HG03521 (cell line): ENCODE measurements around the gene BEGAIN.
"Not testable (repeated sequence)": the region's sequence is repeated elsewhere in the genome, so short reads cannot be mapped to it uniquely, and the experiment has no call there.

Experiments used
- ATAC-seq: cut with Tn5 transposase; IDR thresholded peaks from one replicate; pipeline ENCODE4 v1.9.1; 2021; ENCODE audit warnings: mild to moderate bottlenecking, moderate library complexity; ENCODE audit not compliant: unreplicated experiment

Gene BEGAIN

DNA sequence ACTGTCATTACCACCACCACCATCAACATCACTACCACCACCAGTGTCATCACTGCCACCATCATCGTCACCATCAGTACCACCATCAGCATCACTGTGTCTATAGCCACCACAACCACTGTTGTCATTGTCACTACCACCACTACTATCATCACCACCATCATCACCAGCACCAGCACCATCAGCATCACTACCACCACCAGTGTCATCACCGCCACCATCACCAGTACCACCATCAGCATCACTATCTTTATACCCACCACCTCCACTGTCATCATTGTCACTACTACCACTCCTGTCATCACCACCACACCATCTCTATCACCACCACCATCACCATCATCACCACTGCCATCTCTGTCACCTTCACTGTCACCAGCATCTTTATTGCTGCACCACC is 60.6 kb downstream of the BEGAIN start:
- no peak for ATAC-seq

- ATAC-seq = no peak
These were observed 61.2 kb downstream of the BEGAIN start for GRCh38 chr14:100526057-100526456.

DNA sequence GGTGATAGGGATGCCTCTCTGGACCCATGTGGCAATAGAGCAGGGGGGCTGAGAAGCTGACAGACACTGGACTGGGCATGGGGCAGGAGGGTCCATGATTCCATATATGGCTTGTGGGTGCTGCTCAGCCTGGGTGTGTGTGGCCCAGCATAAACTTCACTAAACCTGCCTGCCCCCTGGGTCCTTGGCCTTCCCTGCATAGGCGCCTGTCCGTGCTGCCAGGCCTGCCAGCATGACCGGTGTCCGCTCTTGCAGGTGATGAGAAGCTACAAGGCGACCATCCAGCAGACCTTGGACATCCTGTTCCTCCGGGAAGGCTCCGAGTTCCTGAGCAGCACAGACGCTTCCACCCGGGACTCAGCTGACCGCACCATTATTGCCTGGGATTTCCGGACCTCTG is 61.6 kb downstream of the BEGAIN start:
- ATAC-seq = no peak

- ATAC-seq = no peak
These were observed 62.3 kb downstream of the BEGAIN start for GRCh38 chr14:100524933-100525243.

DNA sequence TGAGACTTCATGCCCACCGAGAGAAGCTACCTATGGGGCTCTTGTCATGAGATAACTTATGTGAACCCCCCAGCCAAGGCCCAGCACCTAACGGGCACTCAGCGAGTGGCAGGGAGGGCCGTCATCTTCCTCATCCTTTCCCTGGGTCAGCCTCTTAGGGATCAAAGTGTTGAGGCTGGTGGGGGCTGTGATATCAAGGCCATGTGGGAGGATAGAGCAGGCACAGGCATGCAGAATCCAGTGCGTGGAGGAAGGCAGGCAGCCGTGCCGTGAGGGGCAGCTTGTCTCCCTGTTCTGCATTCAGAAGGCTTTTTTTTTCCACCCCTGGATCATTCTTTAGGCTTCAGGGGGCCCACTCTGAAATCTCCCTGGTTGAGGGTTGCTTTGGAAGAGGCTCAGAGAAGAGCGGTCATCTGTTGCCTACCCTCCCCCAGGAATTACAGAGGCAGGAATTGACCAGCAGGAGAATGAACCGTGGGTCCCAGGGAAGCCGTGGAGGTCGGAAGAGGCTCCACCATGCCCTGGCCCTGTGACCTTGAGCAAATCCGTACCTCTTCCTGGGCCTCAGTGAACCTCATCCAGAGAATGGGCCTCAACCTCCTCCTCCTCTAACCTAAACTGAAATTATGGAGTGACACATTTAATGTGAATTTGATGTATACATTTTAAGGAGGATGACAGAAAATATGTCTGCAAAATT is 62.8 kb downstream of the BEGAIN start:
- no peak for ATAC-seq

DNA sequence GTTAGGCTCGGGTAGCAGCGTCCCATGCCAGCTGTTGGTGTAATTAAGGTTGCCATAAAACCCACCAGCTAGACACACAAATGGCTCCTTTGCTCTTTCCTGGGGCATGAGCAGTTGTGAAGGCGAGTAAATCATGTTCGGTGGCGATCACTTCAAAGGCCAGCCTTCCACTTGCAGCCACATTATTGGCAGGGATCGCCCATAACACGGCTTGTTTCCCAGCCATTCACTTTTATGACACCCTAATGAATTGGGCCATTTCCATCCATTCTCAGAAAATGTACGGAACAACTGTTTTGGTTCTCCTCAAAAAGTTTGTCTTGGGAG is 63.4 kb downstream of the BEGAIN start:
- ATAC-seq = no peak

DNA sequence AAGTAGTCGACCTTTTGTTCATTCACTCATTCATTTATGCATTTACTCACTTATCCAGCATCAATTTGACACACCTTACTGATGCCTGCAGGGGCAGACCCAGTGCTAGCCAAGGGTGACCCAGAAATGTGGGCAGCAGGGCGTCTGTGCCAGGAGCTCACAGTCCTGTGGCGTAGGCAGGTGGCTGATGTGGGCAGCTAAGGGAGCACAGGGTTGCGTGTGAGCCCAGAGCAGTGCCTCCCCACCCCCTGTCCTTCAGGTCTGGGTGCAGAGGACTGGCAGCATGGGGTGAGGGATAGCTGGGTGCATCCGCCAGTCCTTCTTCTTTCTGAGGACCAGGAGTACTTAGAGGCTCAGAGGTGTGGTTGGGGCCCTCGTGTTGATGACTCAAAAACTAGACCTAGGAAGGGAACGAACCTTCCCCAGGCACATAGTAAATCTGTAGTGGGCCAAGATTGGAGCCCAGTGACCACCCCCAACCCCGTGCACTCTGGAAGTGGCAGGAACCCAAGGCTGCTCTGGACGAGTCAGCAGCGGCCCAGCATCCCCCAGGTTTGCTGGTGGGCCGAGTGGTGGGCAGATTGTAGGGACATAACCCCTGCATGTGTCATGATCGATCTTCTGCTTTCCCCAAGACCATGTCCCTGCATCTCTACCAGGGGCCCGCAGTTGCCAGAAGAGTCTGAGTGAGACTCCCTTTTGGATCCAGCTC is 63.9 kb downstream of the BEGAIN start:
- no peak for ATAC-seq

DNA sequence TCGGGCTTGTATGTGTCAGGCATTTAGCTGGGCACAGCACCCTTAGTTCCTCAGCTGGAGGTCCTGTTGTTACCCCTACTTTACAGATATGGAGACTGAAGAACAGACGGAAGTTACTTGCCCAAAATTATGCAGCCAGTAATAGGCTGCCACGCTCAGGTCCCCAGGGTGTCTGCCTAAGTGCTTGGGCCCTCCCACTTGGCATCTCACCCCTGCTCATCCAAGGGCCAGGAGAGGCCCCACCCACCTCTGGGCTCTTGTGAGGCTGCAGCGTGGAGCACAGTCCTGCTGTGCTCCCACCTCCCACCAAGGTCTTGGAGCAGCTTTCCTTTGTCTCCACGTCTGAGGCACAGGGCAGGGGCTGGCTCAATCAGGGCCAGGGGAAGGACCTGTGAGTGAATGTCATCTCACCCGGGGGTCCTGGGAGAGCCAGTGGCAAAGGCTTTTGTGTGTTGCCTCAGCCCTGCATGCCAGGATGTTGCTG is 64.6 kb downstream of the BEGAIN start:
- ATAC-seq = no peak

DNA sequence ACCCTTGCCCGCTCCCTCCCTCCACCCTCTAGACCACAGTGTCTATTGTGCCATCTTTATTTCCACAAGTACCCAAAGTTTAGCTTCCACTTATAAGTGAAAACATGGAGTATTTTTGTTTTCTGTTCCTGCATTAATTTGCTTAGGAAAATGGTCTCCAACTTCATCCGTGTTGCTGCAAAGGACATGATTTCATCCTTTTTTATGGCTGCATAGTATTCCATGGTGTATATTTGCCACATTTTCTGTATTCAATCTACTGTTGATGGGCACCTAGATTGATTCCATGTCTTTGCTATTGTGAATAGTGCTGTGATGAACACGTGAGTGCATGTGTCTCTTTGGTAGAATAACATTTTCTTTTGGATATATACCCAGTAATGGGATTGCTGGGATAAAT is 81.2 kb downstream of the BEGAIN start:
- not testable (repeated sequence) for ATAC-seq

DNA sequence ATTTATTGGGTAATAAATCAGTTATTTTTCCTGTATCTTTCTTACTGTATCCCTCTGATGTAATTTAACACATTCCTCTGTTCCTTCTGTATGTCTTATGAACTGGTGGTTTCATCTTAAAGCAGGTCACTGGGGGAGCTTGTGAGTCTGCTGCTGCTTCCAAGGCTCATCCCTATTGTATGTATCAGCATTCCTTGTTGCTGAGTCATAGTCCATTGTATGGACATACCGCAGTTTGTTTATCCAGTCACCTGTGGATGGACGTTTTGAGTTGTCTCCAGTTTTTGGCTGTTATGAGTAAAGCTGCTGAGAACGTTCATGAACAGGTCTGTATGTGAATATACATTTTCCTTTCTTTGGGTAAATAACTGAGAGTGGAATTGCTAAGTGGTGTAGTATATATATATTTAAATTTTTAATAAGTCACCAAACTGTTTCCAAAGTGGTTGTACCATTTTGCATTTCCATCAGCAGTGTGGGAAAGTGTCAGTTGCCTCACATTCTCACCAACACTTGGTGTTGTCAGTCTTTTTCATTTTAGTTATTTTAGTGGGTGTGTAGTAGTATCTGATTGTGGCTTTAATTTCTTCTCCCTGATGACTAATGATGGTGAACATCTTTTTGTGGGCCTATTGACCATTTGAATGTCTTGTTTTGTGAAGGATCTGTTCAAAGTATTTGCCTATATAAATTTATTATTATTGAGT is 82.7 kb downstream of the BEGAIN start:
- no peak for ATAC-seq

DNA sequence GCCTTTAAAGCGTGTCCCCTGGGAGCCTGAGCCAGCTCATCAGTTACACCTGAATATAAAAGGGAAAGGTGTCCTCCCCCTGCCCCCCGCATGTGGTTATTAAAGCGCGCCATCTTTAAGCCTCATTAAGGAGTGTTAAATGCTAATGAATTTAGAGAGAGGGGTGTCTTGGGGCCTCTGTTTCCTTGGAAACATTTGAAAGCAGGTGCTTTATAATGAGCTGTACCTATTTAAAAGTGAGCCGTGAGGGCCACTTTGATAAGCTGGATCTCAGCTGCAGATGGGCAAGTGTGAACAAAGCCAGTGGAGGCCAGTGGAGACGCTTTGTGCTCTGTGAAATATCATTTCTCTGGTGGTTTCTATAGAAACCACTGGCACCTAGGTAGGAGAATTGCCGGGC is 84.0 kb downstream of the BEGAIN start:
- ATAC-seq = no peak

DNA sequence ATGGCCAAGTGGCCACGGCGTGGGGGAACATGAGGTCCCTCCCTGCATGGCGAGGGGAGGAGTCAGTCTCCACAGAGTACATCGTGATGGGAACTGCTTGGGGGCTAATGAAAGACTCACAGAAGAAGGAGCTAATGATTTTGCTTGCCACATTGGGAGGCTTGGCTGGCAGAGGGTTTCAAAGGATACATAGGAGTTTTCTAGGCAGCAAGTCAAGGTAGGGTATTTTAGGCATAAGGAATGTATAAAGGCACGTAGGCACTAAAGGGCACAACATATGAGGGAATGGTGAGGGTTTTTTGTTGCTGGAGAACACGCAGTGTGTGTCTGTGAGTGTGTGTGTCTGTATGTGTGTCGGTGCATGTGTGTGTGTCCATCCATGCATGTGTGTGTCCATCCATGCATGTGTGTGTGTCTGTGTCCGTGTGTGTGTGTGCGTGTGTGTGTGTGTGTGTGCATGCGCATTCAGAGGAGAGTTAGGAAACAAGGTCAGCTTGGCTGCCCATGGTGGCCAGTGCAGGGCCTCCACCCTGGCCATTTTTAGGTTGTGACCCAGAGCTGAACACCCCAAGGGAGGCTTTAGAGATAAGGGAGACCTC is 84.5 kb downstream of the BEGAIN start:
- no peak for ATAC-seq

DNA sequence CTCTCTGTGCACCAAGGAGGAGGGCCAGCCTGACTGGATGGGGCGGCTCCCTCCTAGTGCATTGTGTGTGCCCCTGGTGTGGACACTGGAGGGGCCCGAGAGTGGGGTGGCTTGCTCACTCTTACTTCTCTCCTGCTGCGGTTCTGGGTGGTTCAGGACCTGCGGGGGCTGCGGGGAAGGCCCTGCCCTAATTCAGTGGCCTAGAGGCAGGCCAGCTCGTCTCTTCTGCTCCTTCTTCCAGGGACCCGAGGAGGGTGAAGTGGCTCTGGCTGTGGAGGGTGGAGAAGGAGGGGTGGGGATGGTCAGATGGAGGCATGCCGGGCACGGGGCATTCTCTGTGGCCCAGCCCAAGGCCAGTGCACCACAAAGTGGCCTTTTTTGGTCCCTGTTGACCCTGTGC is 87.1 kb downstream of the BEGAIN start:
- no peak for ATAC-seq

- no peak for ATAC-seq
These were observed 89.1 kb downstream of the BEGAIN start for GRCh38 chr14:100498068-100498467.

GRCh38 chr14:100495917-100496316 is 91.3 kb downstream of the BEGAIN start:
- ATAC-seq = no peak

DNA sequence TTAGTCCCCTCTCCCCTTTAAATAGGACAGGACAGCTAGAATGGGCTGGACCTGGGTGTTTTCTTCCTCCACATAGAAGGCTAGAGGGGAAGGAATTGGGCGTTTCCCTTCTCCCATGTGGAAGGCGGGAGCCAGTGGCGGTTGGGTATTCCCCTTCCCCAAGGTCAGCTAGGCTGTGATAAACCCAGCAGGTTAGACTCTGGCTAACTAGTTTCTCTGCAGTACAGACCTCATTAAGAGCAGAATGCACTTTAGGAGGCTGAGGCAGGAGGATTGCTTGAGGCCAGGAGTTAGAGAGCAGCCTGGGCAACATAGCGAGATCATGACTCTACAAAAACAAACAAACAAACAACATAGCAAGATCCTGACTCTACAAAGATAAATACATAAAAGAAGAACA is 92.6 kb downstream of the BEGAIN start:
- ATAC-seq = no peak

- ATAC-seq = no peak
These were observed 97.0 kb downstream of the BEGAIN start for GRCh38 chr14:100490252-100490651.

DNA sequence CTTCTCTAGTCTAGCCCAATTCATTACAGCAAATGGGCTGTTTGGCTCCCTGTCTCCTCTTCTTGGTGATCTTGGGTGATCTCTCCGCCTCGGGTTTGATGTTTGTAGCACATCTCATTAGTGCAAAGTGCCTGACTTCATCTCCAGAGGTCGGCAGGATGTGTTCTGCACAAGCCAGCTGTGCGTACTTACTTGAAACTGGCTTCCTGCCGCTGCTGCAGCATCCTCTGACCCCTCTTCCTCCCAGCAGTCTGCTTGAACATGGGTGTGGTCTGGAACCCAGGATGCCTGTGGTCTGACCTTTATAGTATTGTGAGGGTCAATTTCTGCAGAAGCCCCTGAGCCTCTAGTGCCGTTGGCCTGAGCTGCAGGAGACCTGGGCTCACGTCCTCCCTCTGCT is 99.2 kb downstream of the BEGAIN start:
- no peak for ATAC-seq

DNA sequence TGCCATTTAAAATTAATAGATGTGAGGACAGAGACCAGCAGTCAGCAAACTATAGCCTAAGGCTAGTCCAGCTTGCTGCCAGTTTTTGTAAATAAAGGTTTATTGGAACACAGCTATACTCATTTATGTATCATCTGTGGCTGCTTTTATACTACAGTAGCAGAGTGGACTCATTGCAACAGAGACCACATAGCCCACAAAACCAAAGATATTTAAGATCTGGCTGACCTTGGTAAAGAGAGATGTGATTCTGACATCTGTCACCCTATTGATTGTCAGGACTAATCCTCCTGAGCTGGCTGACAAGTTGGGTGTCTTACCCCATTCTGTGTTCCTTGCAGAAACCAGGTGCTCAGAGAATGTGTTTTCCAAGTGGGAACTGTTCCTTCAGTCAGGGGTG is 99.9 kb downstream of the BEGAIN start:
- ATAC-seq = no peak
